ENCODE measurements around the gene AMFR.

GRCh38 chr16:56363181-56363716 is 62.1 kb downstream of the AMFR start:
- TF ChIP-seq, protein P1, sequence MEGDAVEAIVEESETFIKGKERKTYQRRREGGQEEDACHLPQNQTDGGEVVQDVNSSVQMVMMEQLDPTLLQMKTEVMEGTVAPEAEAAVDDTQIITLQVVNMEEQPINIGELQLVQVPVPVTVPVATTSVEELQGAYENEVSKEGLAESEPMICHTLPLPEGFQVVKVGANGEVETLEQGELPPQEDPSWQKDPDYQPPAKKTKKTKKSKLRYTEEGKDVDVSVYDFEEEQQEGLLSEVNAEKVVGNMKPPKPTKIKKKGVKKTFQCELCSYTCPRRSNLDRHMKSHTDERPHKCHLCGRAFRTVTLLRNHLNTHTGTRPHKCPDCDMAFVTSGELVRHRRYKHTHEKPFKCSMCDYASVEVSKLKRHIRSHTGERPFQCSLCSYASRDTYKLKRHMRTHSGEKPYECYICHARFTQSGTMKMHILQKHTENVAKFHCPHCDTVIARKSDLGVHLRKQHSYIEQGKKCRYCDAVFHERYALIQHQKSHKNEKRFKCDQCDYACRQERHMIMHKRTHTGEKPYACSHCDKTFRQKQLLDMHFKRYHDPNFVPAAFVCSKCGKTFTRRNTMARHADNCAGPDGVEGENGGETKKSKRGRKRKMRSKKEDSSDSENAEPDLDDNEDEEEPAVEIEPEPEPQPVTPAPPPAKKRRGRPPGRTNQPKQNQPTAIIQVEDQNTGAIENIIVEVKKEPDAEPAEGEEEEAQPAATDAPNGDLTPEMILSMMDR (IDR thresholded peaks at IDR 0.05): no peak
- no peak for TF ChIP-seq POLR2A (IDR thresholded peaks at IDR 0.05)

Measured in right lobe of liver (tissue), 4 donors.